Lung (tissue), 12 donors: ENCODE data around the gene SFTPB. TPM values are rescaled to one million over a fixed set of nuclear protein-coding genes. Genes with fewer than 3 reads are reported as not detected.

Experiments
- ATAC-seq: fragments of 200-7000 bp; cut with Tn5 transposase; one replicate; pipeline ENCODE4 v1.9.1; 2020; ENCODE audit warnings: moderate number of reproducible peaks; ENCODE audit not compliant: insufficient read depth, low FRiP score
- DNase-seq, 3 donors: peaks; one replicate each; pipeline ENCODE4 v3.0.0-alpha.2; 2013 to 2017
- H3K27ac ChIP-seq, 2 donors: one replicate each; pipeline ENCODE4 v1.5.1; 2013; ENCODE audit warnings: mild to moderate bottlenecking in 2 of 2, moderate library complexity in 2 of 2, control low read depth in 1 of 2, inconsistent platforms in 1 of 2, low read depth in 1 of 2, low read length in 1 of 2
- H3K27me3 ChIP-seq, 3 donors: one replicate each; pipeline ENCODE4 v1.5.1; 2013; ENCODE audit warnings: low read length in 2 of 3; ENCODE audit not compliant: control insufficient read depth in 3 of 3, insufficient read depth in 3 of 3
- H3K36me3 ChIP-seq, 4 donors: one replicate each; pipeline ENCODE4 v1.5.1; 2013; ENCODE audit warnings: low read length in 4 of 4, mild to moderate bottlenecking in 1 of 4, moderate library complexity in 1 of 4; ENCODE audit not compliant: control insufficient read depth in 4 of 4, insufficient read depth in 4 of 4
- H3K4me1 ChIP-seq, 5 donors: one replicate each; pipeline ENCODE4 v1.5.1; 2013; ENCODE audit warnings: low read length in 5 of 5, mild to moderate bottlenecking in 2 of 5, moderate library complexity in 1 of 5; ENCODE audit not compliant: control insufficient read depth in 5 of 5, insufficient read depth in 5 of 5
- H3K4me3 ChIP-seq: one replicate; pipeline ENCODE4 v1.5.1; 2013; ENCODE audit warnings: mild to moderate bottlenecking, control low read depth, moderate library complexity
- H3K9ac ChIP-seq, 2 donors: one replicate each; pipeline ENCODE4 v1.5.1; 2013; ENCODE audit warnings: low read length in 2 of 2, control low read depth in 1 of 2; ENCODE audit not compliant: insufficient read depth in 1 of 2
- H3K9me3 ChIP-seq, 4 donors: one replicate each; pipeline ENCODE4 v1.5.1; 2013; ENCODE audit warnings: low read length in 3 of 4, mild to moderate bottlenecking in 1 of 4, moderate library complexity in 1 of 4; ENCODE audit not compliant: control insufficient read depth in 4 of 4, insufficient read depth in 3 of 4
- WGBS, 2 donors: extraction: QIAGEN DNeasy Blood & Tissue Kit; methylation state at CpG; one replicate each; pipeline ENCODE4 v1.1.7; 2013; 5-methylcytosine and 5-hydroxymethylcytosine counted together
- polyA plus RNA-seq, 2 donors: library from polyadenylated mRNA; stranded (reverse); fragments of 200-250 nt; gene quantifications; one replicate each; pipeline ENCODE4 v1.2.1, GENCODE V29; 2013
- total RNA-seq, 2 donors: library from RNA; depleted of rRNA in 1 of 2; stranded (reverse); fragments of >200 nt in 1 of 2; gene quantifications; one replicate each; pipeline ENCODE4 v1.2.1, GENCODE V29; 2014 to 2021
- TF ChIP-seq, protein P1 (sequence below): IDR thresholded peaks from 2 replicates; pipeline ENCODE4 v1.5.1; 2012; ENCODE audit warnings: mild to moderate bottlenecking; ENCODE audit errors: control extremely low read depth, extremely low read depth
- donor health status: control.
- donor health status: control.
- donor health status: Bipolar disorder and iron deficiency.
- donor health status: healthy.
- donor health status: DM: yes; HTN: yes; CAD: no.

Gene SFTPB
- total and polyA plus RNA-seq, 4 donors, result 6,615 to 19,115 (median 13,690) TPM

DNA sequence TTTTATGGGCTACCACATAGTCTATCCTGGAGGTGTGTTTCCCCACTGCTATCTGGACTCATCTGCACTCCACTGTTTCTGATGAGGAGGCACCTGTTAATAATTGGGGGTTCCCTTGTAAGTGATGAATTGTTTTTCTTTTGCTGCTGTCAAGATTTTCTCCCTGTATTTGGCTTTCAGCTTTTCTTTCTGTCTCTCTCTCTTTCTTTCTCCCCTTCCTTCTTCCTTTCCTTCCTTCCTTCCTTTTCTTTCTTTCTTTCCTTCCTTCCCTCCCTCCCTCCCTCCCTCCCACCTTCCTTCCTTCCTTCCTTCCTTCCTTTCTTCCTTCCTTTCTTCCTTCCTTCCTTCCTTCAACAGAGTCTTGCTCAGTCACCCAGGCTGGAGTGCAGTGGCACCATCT, 35.3 kb upstream of the SFTPB start:
- Histone ChIP-seq H3K27me3 (no peaks in the 10 kb centered on the region), H3K27ac (no peak overlapping the region), H3K4me3 (no peak overlapping the region), H3K4me1 (peaks cover 0 to 20% (median 7%) of the 10 kb centered on the region in 5 donors), H3K36me3 (no peaks in the 10 kb centered on the region), H3K9me3 (no peaks in the 10 kb centered on the region), H3K9ac (no peak overlapping the region)
- no peak for ATAC-seq
- TF ChIP-seq, protein P1, sequence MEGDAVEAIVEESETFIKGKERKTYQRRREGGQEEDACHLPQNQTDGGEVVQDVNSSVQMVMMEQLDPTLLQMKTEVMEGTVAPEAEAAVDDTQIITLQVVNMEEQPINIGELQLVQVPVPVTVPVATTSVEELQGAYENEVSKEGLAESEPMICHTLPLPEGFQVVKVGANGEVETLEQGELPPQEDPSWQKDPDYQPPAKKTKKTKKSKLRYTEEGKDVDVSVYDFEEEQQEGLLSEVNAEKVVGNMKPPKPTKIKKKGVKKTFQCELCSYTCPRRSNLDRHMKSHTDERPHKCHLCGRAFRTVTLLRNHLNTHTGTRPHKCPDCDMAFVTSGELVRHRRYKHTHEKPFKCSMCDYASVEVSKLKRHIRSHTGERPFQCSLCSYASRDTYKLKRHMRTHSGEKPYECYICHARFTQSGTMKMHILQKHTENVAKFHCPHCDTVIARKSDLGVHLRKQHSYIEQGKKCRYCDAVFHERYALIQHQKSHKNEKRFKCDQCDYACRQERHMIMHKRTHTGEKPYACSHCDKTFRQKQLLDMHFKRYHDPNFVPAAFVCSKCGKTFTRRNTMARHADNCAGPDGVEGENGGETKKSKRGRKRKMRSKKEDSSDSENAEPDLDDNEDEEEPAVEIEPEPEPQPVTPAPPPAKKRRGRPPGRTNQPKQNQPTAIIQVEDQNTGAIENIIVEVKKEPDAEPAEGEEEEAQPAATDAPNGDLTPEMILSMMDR, result no peak
- no peak for DNase-seq

DNA sequence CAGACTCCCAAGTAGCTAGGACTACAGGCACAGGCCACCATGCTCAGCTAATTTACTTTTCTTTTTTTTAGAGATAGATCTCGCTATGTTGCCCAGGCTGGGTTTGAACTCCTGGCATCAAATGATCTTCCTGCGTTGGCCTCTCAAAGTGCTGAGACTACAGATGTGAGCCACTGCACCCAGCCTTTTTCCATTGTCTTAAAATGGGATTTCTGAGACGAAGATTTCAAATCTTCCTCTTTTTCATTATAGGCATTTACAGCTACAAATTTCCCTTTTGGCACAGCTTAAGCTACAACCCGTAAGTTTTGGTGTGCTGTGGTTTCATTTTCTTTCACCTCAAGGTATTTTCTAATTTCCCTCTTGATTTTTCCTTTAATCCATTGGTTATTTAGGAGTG, 34.8 kb upstream of the SFTPB start:
- Histone ChIP-seq H3K9ac (no peak overlapping the region), H3K9me3 (no peaks in the 10 kb centered on the region), H3K4me1 (peaks cover 0 to 20% (median 7%) of the 10 kb centered on the region in 5 donors), H3K27me3 (no peaks in the 10 kb centered on the region), H3K4me3 (no peak overlapping the region), H3K27ac (no peak overlapping the region), H3K36me3 (no peaks in the 10 kb centered on the region)
- ATAC-seq (no peak), DNase-seq (no peak)
- 53 to 73% methylated on average over 4 of the region's 4 CpGs for WGBS, 2 donors
- TF ChIP-seq, protein P1, result no peak

DNA sequence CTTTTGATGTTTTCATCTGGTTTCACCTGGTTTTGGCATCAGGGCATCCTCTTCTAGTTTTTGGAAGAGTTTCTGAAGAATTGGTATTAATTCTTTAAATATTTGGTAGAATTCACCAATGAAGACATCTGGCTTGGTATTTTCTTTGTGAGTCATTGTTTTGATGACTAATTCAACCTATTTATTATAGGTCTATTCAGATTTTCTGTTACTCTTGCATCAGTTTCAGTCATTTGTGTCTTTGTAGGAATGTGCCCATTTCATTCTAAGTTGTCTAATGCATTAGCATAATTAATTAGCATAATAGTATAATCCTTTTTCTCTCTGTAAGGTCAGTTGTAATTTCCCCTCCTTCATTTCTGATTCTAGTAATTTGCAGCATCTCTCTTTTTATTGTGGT, 34.2 kb upstream of the SFTPB start:
- H3K27me3 ChIP-seq, result no peaks in the 10 kb centered on the region
- H3K4me3 ChIP-seq, result no peak overlapping the region
- H3K9ac ChIP-seq, result no peak overlapping the region
- no peak overlapping the region for H3K27ac ChIP-seq
- no peaks in the 10 kb centered on the region for H3K9me3 ChIP-seq
- TF ChIP-seq, protein P1, result no peak
- no peak for DNase-seq
- peaks cover 0 to 20% (median 7%) of the 10 kb centered on the region in 5 donors for H3K4me1 ChIP-seq
- no peak for ATAC-seq
- H3K36me3 ChIP-seq, result no peaks in the 10 kb centered on the region

DNA sequence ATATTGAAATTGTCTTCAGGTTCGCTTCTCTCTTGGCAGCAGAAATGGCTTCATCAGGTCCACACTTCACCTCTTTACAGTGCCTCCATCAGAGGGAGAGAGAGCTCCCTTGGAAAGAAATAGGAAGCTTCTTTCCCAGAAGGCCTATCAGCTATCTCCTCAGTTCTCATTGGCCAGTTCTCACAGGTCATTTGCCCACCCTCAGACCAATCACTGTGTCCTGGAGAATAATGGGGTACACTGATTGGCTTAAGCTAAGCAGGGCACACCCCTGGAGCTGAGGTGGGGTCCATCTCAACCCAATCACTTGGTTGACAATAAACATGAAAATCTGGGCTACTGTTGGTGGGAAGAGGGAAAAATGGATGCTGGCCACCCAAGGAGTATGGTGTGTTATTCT, 31.3 kb upstream of the SFTPB start:
- H3K36me3 ChIP-seq, result no peaks in the 10 kb centered on the region
- H3K27me3 ChIP-seq, result no peaks in the 10 kb centered on the region
- no peak overlapping the region for H3K27ac ChIP-seq
- no peaks in the 10 kb centered on the region for H3K9me3 ChIP-seq
- ATAC-seq, result no peak
- no peak overlapping the region for H3K4me3 ChIP-seq
- DNase-seq, result no peak
- peaks cover 0 to 3% (median 0%) of the 10 kb centered on the region in 5 donors for H3K4me1 ChIP-seq
- TF ChIP-seq, protein P1, result no peak
- WGBS, 2 donors, result 100% methylated on average over 1 of the region's 1 CpG
- H3K9ac ChIP-seq, result no peak overlapping the region
